NK-92 (cell line): ENCODE data around the gene CELF2.

Experiments used
- DNase-seq: peaks from one replicate; lab custom pipeline; 2025; ENCODE audit not compliant: unreplicated experiment; lab: John Stamatoyannopoulos, UW

Gene CELF2

GRCh38 chr10:11020548-11020942, 2.9 kb downstream of the CELF2 start:
- DNase-seq, result no peak

GRCh38 chr10:11022213-11022612, 4.5 kb downstream of the CELF2 start:
- DNase-seq, result no peak

- no peak for DNase-seq
These were observed 5.6 kb downstream of the CELF2 start for GRCh38 chr10:11023009-11023953.

GRCh38 chr10:11024596-11024995, 6.9 kb downstream of the CELF2 start:
- no peak for DNase-seq

GRCh38 chr10:11025978-11026377, 8.3 kb downstream of the CELF2 start:
- no peak for DNase-seq

- no peak for DNase-seq
These were observed 9.1 kb downstream of the CELF2 start for GRCh38 chr10:11026773-11027172.

- no peak for DNase-seq
These were observed 17.1 kb downstream of the CELF2 start for GRCh38 chr10:11034762-11035161.

- no peak for DNase-seq
These were observed 17.8 kb downstream of the CELF2 start for GRCh38 chr10:11035301-11035991.

- DNase-seq, result no peak
These were observed 18.8 kb downstream of the CELF2 start for GRCh38 chr10:11036424-11037011.

- DNase-seq, result no peak
These were observed 20.3 kb downstream of the CELF2 start for GRCh38 chr10:11037991-11038390.

GRCh38 chr10:11042357-11042756, 24.7 kb downstream of the CELF2 start:
- no peak for DNase-seq

- DNase-seq, result no peak
These were observed 25.4 kb downstream of the CELF2 start for GRCh38 chr10:11043039-11043438.

GRCh38 chr10:11043446-11044127, 25.9 kb downstream of the CELF2 start:
- DNase-seq, result no peak

- no peak for DNase-seq
These were observed 27.8 kb downstream of the CELF2 start for GRCh38 chr10:11045487-11045886.

GRCh38 chr10:11045995-11046775, 28.5 kb downstream of the CELF2 start:
- no peak for DNase-seq

GRCh38 chr10:11046776-11047160, 29.1 kb downstream of the CELF2 start:
- DNase-seq, result no peak

- no peak for DNase-seq
These were observed 31.1 kb downstream of the CELF2 start for GRCh38 chr10:11048707-11049278.

- DNase-seq, result no peak
These were observed 32.1 kb downstream of the CELF2 start for GRCh38 chr10:11049806-11050205.

- no peak for DNase-seq
These were observed 32.9 kb downstream of the CELF2 start for GRCh38 chr10:11050301-11051287.
